Activated T-cell treated with anti-CD3 and anti-CD28 coated beads, Interleukin-2, amount 50 U/mL, for 24 hours (primary cell): Measurements from ENCODE around the gene AEBP1.

ENCODE experiments used
- DNase-seq: peaks from one replicate; pipeline ENCODE4 v3.0.0-alpha.2; 2020
- H3K27ac Mint-ChIP-seq: 2 replicates; pipeline ENCODE4 v1.8.0; 2020; ENCODE audit warnings: mild to moderate bottlenecking, mixed read lengths
- H3K27me3 Mint-ChIP-seq: 2 replicates; pipeline ENCODE4 v1.8.0; 2020; ENCODE audit warnings: mixed read lengths
- H3K36me3 Mint-ChIP-seq: 2 replicates; pipeline ENCODE4 v1.8.0; 2020; ENCODE audit warnings: low read depth, mixed read lengths
- H3K4me1 Mint-ChIP-seq: 2 replicates; pipeline ENCODE4 v1.8.0; 2020; ENCODE audit warnings: low read depth, mixed read lengths
- H3K4me3 Mint-ChIP-seq: 2 replicates; pipeline ENCODE4 v1.8.0; 2020; ENCODE audit warnings: mild to moderate bottlenecking, moderate library complexity, mixed read lengths
- H3K9me3 Mint-ChIP-seq: 2 replicates; pipeline ENCODE4 v1.8.0; 2020; ENCODE audit warnings: mixed read lengths

AEBP1 gene

GRCh38 chr7:44112997-44113763 lies 9.0 kb downstream of the AEBP1 start:
- Mint-ChIP-seq H3K27me3 (no peaks in the 10 kb centered on the region), H3K9me3 (no peaks in the 10 kb centered on the region), H3K36me3 (peaks cover 88% of the 10 kb centered on the region), H3K27ac (peak overlapping the region; percentile 18), H3K4me3 (no peak overlapping the region), H3K4me1 (peaks cover 3% of the 10 kb centered on the region)
- no peak for DNase-seq

DNA sequence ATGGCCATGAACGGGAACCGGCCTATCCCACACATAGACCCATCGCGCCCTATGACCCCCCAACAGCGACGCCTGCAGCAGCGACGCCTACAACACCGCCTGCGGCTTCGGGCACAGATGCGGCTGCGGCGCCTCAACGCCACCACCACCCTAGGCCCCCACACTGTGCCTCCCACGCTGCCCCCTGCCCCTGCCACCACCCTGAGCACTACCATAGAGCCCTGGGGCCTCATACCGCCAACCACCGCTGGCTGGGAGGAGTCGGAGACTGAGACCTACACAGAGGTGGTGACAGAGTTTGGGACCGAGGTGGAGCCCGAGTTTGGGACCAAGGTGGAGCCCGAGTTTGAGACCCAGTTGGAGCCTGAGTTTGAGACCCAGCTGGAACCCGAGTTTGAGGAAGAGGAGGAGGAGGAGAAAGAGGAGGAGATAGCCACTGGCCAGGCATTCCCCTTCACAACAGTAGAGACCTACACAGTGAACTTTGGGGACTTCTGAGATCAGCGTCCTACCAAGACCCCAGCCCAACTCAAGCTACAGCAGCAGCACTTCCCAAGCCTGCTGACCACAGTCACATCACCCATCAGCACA lies 9.7 kb downstream of the AEBP1 start:
- Mint-ChIP-seq H3K4me1 (peaks cover 4% of the 10 kb centered on the region), H3K36me3 (peaks cover 88% of the 10 kb centered on the region), H3K4me3 (no peak overlapping the region), H3K9me3 (no peaks in the 10 kb centered on the region), H3K27me3 (no peaks in the 10 kb centered on the region), H3K27ac (peak overlapping the region; percentile 55)
- peak; percentile 31 for DNase-seq

GRCh38 chr7:44114586-44115310 lies 10.6 kb downstream of the AEBP1 start:
- Mint-ChIP-seq H3K4me3 (no peak overlapping the region), H3K27me3 (no peaks in the 10 kb centered on the region), H3K27ac (peak overlapping the region; percentile 55), H3K36me3 (peaks cover 94% of the 10 kb centered on the region), H3K4me1 (peaks cover 12% of the 10 kb centered on the region), H3K9me3 (no peaks in the 10 kb centered on the region)
- DNase-seq: peak; percentile 30

DNA sequence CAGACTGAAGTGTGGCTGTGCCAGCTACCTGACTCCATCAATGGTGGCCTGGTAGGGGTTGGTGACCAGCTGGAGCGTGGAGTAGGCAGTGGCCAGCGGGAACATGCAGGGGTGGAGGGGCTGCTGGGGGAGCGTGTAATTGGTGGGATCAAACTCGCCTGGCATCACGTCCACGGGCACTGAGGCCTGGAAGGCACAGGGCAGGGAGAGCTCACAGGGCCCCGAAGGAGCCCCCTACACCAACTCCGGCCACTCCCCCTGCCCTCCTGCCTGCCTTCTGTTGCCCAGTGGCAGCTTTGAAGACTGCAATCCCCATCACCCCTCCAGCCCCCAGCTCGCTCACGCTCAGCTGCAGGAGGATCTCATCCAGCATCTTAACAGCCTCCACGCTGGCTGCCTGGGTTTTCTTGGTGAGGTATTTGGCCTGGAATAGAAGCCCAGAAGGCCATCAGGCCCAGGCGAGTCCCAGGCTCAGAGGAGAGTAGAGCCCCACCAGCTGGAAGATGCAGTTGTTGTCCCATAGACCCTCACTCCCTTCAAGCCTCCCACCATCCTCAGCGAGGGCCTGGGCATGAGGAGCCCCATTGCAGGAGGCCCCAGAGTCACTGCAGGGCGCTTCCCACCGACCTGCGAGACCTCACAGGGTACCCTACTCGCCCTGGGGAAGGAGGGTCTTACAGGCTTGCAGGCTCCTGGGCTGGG lies 12.1 kb downstream of the AEBP1 start:
- no peak for DNase-seq
- no peak overlapping the region for H3K4me3 Mint-ChIP-seq
- H3K27ac Mint-ChIP-seq: no peak overlapping the region
- no peaks in the 10 kb centered on the region for H3K27me3 Mint-ChIP-seq
- H3K36me3 Mint-ChIP-seq: peaks cover 98% of the 10 kb centered on the region
- H3K4me1 Mint-ChIP-seq: peaks cover 27% of the 10 kb centered on the region
- no peaks in the 10 kb centered on the region for H3K9me3 Mint-ChIP-seq

DNA sequence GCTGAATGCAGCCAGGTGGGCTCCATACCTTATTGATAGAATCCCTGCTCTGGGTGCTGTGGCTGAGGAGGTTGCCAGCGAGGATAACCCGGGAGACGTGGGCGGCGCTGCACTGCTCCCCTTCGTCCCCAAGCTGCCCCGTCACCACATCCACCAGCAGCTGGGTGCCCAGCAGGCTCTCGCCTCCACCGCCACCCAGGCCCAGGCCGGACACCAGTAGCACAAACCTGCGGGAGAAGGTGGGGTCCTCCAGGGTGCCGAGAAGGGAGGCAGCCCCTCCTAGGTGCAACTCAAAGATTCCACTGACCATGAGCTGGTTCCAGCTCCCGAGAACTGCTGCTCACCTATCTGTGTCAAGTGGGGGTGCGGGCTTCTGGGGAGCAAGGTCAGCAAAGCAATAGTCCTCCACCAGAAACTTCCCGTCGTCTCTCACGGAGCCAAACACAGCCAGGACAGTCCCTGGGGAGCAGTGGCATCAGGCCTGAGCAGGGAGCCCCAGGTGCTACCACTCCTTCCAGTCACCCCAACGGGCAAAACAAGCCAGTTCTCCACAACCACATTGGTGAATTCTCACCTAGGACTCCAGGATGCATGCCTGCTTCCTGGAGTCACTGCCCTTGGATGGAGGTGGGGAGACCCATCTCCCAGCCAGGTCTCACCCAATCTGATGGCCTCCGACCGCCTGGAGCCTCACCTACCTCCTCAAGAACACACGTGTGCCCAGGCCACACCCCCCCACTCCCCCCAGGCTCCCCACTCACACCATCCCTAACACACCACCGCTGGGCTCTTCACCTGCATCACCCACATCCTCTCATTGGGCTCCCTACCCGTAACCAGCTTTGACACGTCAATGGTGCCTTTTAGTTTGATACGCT lies 12.9 kb downstream of the AEBP1 start:
- no peak for DNase-seq
- Mint-ChIP-seq H3K9me3 (no peaks in the 10 kb centered on the region), H3K4me1 (peaks cover 35% of the 10 kb centered on the region), H3K4me3 (no peak overlapping the region), H3K27ac (peak overlapping the region; percentile 29), H3K36me3 (peaks cover 98% of the 10 kb centered on the region), H3K27me3 (no peaks in the 10 kb centered on the region)

GRCh38 chr7:44117801-44118429 lies 13.8 kb downstream of the AEBP1 start:
- Mint-ChIP-seq H3K9me3 (no peaks in the 10 kb centered on the region), H3K4me3 (no peak overlapping the region), H3K27ac (no peak overlapping the region), H3K36me3 (peaks cover 98% of the 10 kb centered on the region), H3K4me1 (peaks cover 42% of the 10 kb centered on the region), H3K27me3 (no peaks in the 10 kb centered on the region)
- DNase-seq: no peak

GRCh38 chr7:44119829-44120380 lies 15.8 kb downstream of the AEBP1 start:
- Mint-ChIP-seq H3K36me3 (peaks cover 82% of the 10 kb centered on the region), H3K9me3 (no peaks in the 10 kb centered on the region), H3K27ac (peak overlapping the region; percentile 56), H3K4me1 (peaks cover 46% of the 10 kb centered on the region), H3K4me3 (peak overlapping the region; percentile 11), H3K27me3 (no peaks in the 10 kb centered on the region)
- DNase-seq: no peak

DNA sequence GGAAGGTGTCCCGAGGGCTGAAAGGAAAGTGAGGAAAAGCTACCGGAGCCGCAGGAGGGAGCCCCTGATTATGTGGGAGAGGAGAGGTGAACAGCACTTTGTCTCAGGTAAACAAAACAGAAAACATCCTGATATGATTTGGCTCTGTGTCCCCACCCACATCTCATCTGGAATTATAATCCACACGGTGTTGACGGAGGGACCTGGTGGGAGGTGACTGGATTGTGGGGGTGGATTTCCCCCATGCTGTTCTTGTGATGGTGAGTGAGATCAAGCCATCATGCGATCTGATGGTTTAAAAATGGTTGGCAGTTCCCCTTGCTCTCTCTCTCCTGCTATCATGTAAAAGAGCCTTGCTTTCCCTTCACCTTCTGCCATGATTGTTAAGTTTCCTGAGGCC lies 16.2 kb downstream of the AEBP1 start:
- H3K36me3 Mint-ChIP-seq: peaks cover 77% of the 10 kb centered on the region
- H3K9me3 Mint-ChIP-seq: no peaks in the 10 kb centered on the region
- peaks cover 47% of the 10 kb centered on the region for H3K4me1 Mint-ChIP-seq

DNA sequence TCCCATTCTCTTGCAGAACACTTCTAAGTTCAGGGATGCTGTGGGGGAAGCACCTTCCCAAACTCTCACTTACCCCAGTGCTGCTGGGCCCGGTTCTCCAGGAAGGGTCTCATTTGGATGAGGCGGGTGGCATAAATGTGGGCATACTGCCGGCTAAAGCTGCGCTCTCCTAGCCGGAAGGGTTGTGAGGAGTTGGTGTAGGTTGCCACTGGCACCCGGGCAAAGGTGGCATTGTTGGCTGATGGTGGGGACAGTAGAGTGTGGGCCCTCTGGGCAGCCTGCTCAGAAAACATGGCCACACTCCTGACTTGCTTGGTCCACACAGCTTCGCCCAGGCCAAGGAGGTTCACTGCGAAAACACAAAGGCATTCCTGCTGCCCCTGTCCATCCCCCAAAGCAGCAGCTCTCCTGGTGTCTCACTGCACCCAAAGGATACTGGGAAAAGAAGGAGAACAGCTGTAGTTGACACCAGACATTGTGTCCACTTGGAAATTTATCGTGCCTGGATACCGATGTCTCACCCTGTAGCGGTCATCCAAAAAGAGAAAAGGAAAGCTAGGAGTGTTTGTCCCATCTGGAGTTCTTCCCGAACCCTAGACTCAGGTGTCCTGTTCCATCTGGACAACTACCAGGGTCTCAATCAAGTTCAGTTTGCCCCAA lies 17.7 kb downstream of the AEBP1 start:
- Mint-ChIP-seq H3K27ac (peak overlapping the region; percentile 90), H3K27me3 (no peaks in the 10 kb centered on the region), H3K36me3 (peaks cover 62% of the 10 kb centered on the region), H3K4me1 (peaks cover 50% of the 10 kb centered on the region), H3K4me3 (peak overlapping the region; percentile 85), H3K9me3 (no peaks in the 10 kb centered on the region)
- DNase-seq: no peak

More for the DNA sequence above, 16.2 kb downstream of the AEBP1 start:
- no peak overlapping the region for H3K4me3 Mint-ChIP-seq
- H3K27me3 Mint-ChIP-seq: no peaks in the 10 kb centered on the region
- no peak for DNase-seq
- H3K27ac Mint-ChIP-seq: peak overlapping the region; percentile 64

DNA sequence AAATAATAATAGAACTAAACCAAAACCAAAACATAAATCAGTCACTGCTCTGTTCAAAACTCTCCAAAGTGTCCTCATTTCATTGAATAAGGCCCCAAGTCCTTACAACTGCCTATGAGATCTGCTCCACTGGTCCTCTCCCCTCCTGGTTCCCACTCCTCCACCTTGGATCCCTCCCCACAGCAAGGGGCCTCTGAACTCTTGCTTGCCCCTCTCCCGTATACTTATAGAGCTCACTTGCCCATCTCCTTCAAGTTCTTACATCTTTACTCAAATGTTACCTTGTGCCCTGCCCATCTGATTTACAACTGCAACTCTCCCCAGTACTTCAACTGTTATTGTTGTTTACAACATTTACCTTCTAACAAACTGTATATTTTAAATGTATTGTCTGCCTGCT lies 18.4 kb downstream of the AEBP1 start:
- peaks cover 50% of the 10 kb centered on the region for H3K4me1 Mint-ChIP-seq
- no peaks in the 10 kb centered on the region for H3K9me3 Mint-ChIP-seq
- H3K36me3 Mint-ChIP-seq: peaks cover 56% of the 10 kb centered on the region
- H3K4me3 Mint-ChIP-seq: peak overlapping the region; percentile 85
- DNase-seq: peak; percentile 33
- H3K27ac Mint-ChIP-seq: peak overlapping the region; percentile 90
- no peaks in the 10 kb centered on the region for H3K27me3 Mint-ChIP-seq

GRCh38 chr7:44123190-44124003 lies 19.3 kb downstream of the AEBP1 start, which contains the start of gene POLD2:
Gene POLD2, minus strand, starts transcription at chr7:44123548. Its CDS starts 1,495 bp downstream, at chr7:44122053.
- Mint-ChIP-seq H3K27ac (peak within 1 kb of the TSS; percentile 90), H3K4me1 (peaks cover 46% of the 10 kb centered on the region), H3K36me3 (peaks cover 47% of the 10 kb centered on the region), H3K9me3 (no peaks in the 10 kb centered on the region), H3K4me3 (peak within 1 kb of the TSS; percentile 85), H3K27me3 (no peaks in the 10 kb centered on the region)
- peak; percentile 98 for DNase-seq

DNA sequence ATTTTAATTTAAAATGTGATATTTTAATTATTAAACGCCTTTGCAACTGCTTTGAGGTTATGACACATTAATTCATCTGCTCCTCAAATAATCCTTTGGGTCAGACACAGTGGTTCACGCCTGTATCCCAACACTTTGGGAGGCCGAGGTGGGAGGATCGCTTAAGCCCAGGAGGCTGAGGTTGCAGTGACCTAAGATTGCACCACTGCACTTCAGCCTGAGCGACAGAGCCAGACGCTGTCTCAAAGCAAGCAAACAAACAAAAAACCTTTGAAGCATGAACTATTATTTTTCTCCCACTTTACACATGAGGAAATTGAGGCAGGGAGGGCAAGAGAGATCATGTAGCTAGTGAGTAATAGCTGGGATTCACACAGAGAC lies 20.7 kb downstream of the AEBP1 start:
- Mint-ChIP-seq H3K27me3 (no peaks in the 10 kb centered on the region), H3K36me3 (peaks cover 33% of the 10 kb centered on the region), H3K4me1 (peaks cover 37% of the 10 kb centered on the region), H3K9me3 (no peaks in the 10 kb centered on the region), H3K27ac (no peak overlapping the region), H3K4me3 (peak overlapping the region; percentile 52)
- DNase-seq: no peak
